PC-3 (cell line): ENCODE data around the gene HKDC1. TPM values are rescaled to one million over a fixed set of nuclear protein-coding genes. Genes with fewer than 3 reads are reported as not detected.

ENCODE experiments used
- ATAC-seq: fragments of 200-7000 bp; cut with Tn5 transposase; 2 replicates; pipeline ENCODE4 v1.9.1; 2020; ENCODE audit warnings: mild to moderate bottlenecking, moderate library complexity
- BruUV-seq: library from RNA; stranded (reverse); fragments of 400-500 nt; replicated peaks from 2 replicates; lab custom pipeline; 2021; lab: Mats Ljungman, UMichigan
- CTCF ChIA-PET: fragments of 300-600 bp; sonication (Branson Sonifier 250); formaldehyde crosslinking; loops from one replicate; lab custom pipeline; 2022; ENCODE audit warnings: antibody characterized with exemption; lab: Charles Lee
- POLR2A ChIA-PET: fragments of 300-600 bp; sonication (Branson Sonifier 250); formaldehyde crosslinking; loops from one replicate; lab custom pipeline; 2022; ENCODE audit warnings: antibody characterized with exemption; ENCODE audit not compliant: unreplicated experiment; lab: Charles Lee
- DNase-seq: peaks from one replicate; pipeline ENCODE4 v3.0.0-alpha.2; 2015
- H2AFZ ChIP-seq: fragments of 300-600 bp; sonication (generic); 2 replicates; pipeline ENCODE4 v1.6.0; 2016; ENCODE audit warnings: antibody characterized with exemption, low read length
- H3F3A ChIP-seq: fragments of 300-600 bp; sonication (generic); one replicate; pipeline ENCODE4 v1.6.0; 2017; ENCODE audit warnings: antibody characterized with exemption, low read length, control low read depth, mild to moderate bottlenecking; ENCODE audit not compliant: unreplicated experiment
- H3K27ac ChIP-seq: fragments of 300-600 bp; sonication (generic); 2 replicates; pipeline ENCODE4 v1.5.1; 2016; ENCODE audit warnings: mild to moderate bottlenecking, low read length
- H3K27me3 ChIP-seq: fragments of 300-600 bp; sonication (generic); 2 replicates; pipeline ENCODE4 v1.6.1; 2016; ENCODE audit warnings: low read length, mixed read lengths
- H3K36me3 ChIP-seq: fragments of 300-600 bp; sonication (generic); 2 replicates; pipeline ENCODE4 v1.6.1; 2016; ENCODE audit warnings: low read depth, mixed run types, low read length, mixed read lengths
- H3K4me1 ChIP-seq: fragments of 300-600 bp; sonication (generic); 2 replicates; pipeline ENCODE4 v1.5.1; 2016; ENCODE audit warnings: low read length; ENCODE audit not compliant: insufficient read depth
- H3K4me2 ChIP-seq: fragments of 300-600 bp; sonication (generic); 2 replicates; pipeline ENCODE4 v1.6.0; 2016; ENCODE audit warnings: low read length
- H3K4me3 ChIP-seq: fragments of 300-600 bp; sonication (generic); 2 replicates; pipeline ENCODE4 v1.5.1; 2016; ENCODE audit warnings: mild to moderate bottlenecking, low read length, mixed read lengths
- H3K79me2 ChIP-seq: fragments of 300-600 bp; sonication (generic); 2 replicates; pipeline ENCODE4 v1.6.1; 2017; ENCODE audit warnings: low read length, mixed read lengths
- H3K9ac ChIP-seq: fragments of 300-600 bp; sonication (generic); 2 replicates; pipeline ENCODE4 v1.6.0; 2016; ENCODE audit warnings: mild to moderate bottlenecking, low read length
- H3K9me2 ChIP-seq: fragments of 300-600 bp; sonication (generic); replicated peaks from 2 replicates; pipeline ENCODE4 v1.6.1; 2016; ENCODE audit warnings: mixed run types, low read length, mixed read lengths
- H3K9me3 ChIP-seq: fragments of 300-600 bp; sonication (generic); 2 replicates; pipeline ENCODE4 v1.6.1; 2016; ENCODE audit warnings: low read length, mixed read lengths
- H4K20me1 ChIP-seq: fragments of 300-600 bp; sonication (generic); 2 replicates; pipeline ENCODE4 v1.6.1; 2016; ENCODE audit warnings: low read length, mixed read lengths
- CTCF ChIP-seq: fragments of 300-600 bp; sonication (generic); conservative IDR thresholded peaks from 2 replicates; pipeline ENCODE4 v1.5.1; 2017; ENCODE audit warnings: antibody characterized with exemption, low read depth, mild to moderate bottlenecking, low read length
- EZH2 ChIP-seq: fragments of 300-600 bp; sonication (generic); IDR thresholded peaks from one replicate; pipeline ENCODE4 v1.6.1; 2017; ENCODE audit warnings: antibody characterized with exemption, mild to moderate bottlenecking, low read length; ENCODE audit not compliant: unreplicated experiment
- EZH2phosphoT487 ChIP-seq: fragments of 300-600 bp; sonication (generic); IDR thresholded peaks from 2 replicates; pipeline ENCODE4 v1.6.1; 2018; ENCODE audit warnings: mild to moderate bottlenecking, antibody characterized with exemption, low read length, borderline replicate concordance
- intact Hi-C: fragments of 100-400 bp; cut with micrococcal nuclease; formaldehyde crosslinking; loops from 2 replicates; pipeline ENCODE4 v1.9.0; 2023
- total RNA-seq: library from RNA; depleted of rRNA; stranded (reverse); fragments of >200 nt; gene quantifications from 2 replicates; pipeline ENCODE4 v1.2.3, GENCODE V29; 2014

The HKDC1 gene
- total RNA-seq, 1 experiment from 2014 or later, result 0.44 TPM

- Histone ChIP-seq H3F3A (no peaks in the 10 kb centered on the region), H2AFZ (peak overlapping the region; percentile 3; the same call in 1 of the 2 replicates), H3K9me2 (no peaks in the 10 kb centered on the region), H3K9ac (no peak overlapping the region), H3K4me3 (no peak overlapping the region), H3K36me3 (no peaks in the 10 kb centered on the region), H4K20me1 (no peaks in the 10 kb centered on the region), H3K9me3 (no peaks in the 10 kb centered on the region), H3K27ac (no peak overlapping the region), H3K4me2 (no peak overlapping the region), H3K27me3 (no peaks in the 10 kb centered on the region), H3K79me2 (no peaks in the 10 kb centered on the region), H3K4me1 (peaks cover 17% of the 10 kb centered on the region)
- no peak for TF ChIP-seq CTCF
- peak; percentile 82 for ATAC-seq
- DNase-seq, result peak; percentile 68
- POLR2A ChIA-PET, result no interaction called here
- intact Hi-C loops, result no loop called here
- CTCF ChIA-PET, result interaction anchor here (0.9 to 1.2 kb wide), 2 partner anchors 15 to 175 kb away, joined by 4 to 5 read pairs; no protein-coding TSS in a partner anchor
- BruUV-seq, result no TSS peak
Observed at GRCh38 chr10:69217119-69217754, 2.9 kb upstream of the HKDC1 start.

GRCh38 chr10:69218831-69219230 lies 1.3 kb upstream of the HKDC1 start:
- Histone ChIP-seq H3K27me3 (no peaks in the 10 kb centered on the region), H4K20me1 (no peaks in the 10 kb centered on the region), H2AFZ (no peak overlapping the region), H3K27ac (no peak overlapping the region), H3K36me3 (no peaks in the 10 kb centered on the region), H3K4me2 (no peak overlapping the region), H3F3A (no peaks in the 10 kb centered on the region), H3K4me3 (no peak overlapping the region), H3K9me3 (no peaks in the 10 kb centered on the region), H3K9me2 (no peaks in the 10 kb centered on the region), H3K9ac (no peak overlapping the region), H3K4me1 (peaks cover 28% of the 10 kb centered on the region), H3K79me2 (no peaks in the 10 kb centered on the region)
- CTCF ChIA-PET, result no interaction called here
- POLR2A ChIA-PET, result no interaction called here
- peak; percentile 45 for DNase-seq
- BruUV-seq, result no TSS peak
- no peak for ATAC-seq
- TF ChIP-seq EZH2 (no peak), CTCF (no peak), EZH2phosphoT487 (no peak)
- intact Hi-C loops, result no loop called here

GRCh38 chr10:69220507-69220906 lies 375 bp downstream of the HKDC1 start:
- Histone ChIP-seq H3K27ac (no peak overlapping the region), H3K9ac (no peak overlapping the region), H2AFZ (no peak overlapping the region), H3K27me3 (no peaks in the 10 kb centered on the region), H3K9me2 (no peaks in the 10 kb centered on the region), H3F3A (no peaks in the 10 kb centered on the region), H3K36me3 (no peaks in the 10 kb centered on the region), H3K79me2 (no peaks in the 10 kb centered on the region), H3K4me2 (no peak overlapping the region), H4K20me1 (no peaks in the 10 kb centered on the region), H3K9me3 (no peaks in the 10 kb centered on the region), H3K4me3 (no peak overlapping the region), H3K4me1 (peaks cover 36% of the 10 kb centered on the region)
- intact Hi-C loops, result no loop called here
- ChIA-PET POLR2A (no interaction called here), CTCF (no interaction called here)
- DNase-seq (no peak), ATAC-seq (no peak)
- BruUV-seq, result no TSS peak
- TF ChIP-seq EZH2 (no peak), CTCF (no peak), EZH2phosphoT487 (no peak)
